T-helper 2 cell (primary cell): ENCODE measurements around the gene NKX2-1.
"Not testable (repeated sequence)": the region's sequence is repeated elsewhere in the genome, so short reads cannot be mapped to it uniquely, and the experiment has no call there.

Source experiments
- DNase-seq, 5 experiments: peaks; one replicate each; pipeline versions ENCODE4 v3.0.0 to v3.0.0-alpha.2; 2012 to 2022
- total RNA-seq, 2 donors: gene quantifications; one replicate each; lab custom pipeline; 2026; lab: John Stamatoyannopoulos, UW

Gene NKX2-1
- total RNA-seq, result 0 reads per million in 2 donors

DNA sequence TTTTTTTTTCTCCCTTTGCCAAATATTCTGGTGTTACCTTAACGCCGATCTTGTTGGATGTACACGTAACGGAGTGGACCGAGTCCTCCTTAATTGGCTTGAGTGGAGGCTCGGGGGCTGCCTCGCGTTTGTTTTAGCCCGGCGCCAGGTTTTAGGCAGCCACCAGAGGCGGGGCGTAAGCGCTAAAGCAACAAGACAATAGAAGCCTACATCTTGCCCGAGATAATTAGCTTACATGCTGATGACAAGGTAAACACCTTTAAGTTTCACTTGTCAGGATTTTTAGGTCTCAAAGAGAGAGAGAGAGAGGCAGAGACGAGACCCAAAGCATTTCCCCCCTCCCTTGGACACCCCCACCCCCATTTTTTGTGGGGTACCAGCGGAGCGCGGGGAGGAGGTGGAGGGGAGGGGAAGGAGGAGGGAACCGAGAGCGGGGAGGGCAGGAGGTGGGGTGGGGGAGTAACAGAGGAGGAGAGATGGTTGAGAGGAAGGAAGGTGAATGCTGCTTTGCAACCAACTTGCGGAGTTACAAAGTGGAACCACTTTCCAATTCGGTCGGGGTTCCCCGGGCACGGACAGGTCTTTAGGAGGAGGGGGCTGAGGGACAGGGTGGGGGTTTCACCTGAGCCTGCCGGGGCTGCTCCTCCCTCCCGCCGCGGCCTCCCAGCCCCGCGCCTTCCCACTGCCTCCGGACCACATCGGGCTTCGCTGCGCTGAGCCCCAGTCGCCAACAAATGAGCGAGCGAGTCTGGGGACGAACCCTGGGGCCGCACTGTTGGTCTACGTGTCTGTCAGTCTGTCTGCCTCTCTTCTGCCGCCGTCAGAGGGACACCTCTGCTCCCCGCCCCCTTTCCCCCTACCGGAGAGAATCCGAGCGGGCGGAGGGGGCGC, at the start of gene NKX2-1:
Gene NKX2-1, minus strand, starts transcription at position 802 of the 891 bp plus-strand sequence. Its CDS starts 103 bp downstream, at position 699.
- no peak for DNase-seq

DNA sequence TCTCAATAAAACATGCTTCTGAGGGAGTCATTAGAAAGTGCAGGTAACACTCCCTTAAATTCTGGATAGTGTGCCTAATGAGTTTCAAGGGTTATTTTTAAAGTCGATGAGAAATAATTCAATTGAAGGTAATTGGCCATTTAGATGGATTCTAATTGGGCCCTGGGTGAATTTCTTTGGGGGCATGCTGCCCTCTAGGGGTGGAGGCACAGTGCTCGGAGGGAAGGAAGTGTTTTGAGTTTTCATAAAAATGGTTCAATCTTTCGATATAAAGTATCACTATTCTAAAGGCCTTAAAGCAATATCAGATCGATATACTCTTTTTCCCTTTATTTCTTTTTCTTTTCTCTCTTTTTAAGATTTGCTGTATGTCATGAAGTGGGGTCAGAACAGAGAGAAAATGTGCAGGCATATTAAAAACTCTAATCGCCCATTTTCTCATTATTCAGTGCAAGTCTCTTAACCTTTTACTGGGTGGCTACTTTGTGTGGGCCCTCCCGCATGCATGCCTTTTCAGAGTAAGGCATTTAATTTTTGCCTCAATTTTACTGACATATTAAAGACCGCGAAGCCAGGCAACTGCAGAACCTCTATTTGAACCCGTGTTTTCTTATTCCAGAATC, 36.9 kb upstream of the NKX2-1 start:
- DNase-seq, result peak in 1 of 5 experiments; percentile 7

DNA sequence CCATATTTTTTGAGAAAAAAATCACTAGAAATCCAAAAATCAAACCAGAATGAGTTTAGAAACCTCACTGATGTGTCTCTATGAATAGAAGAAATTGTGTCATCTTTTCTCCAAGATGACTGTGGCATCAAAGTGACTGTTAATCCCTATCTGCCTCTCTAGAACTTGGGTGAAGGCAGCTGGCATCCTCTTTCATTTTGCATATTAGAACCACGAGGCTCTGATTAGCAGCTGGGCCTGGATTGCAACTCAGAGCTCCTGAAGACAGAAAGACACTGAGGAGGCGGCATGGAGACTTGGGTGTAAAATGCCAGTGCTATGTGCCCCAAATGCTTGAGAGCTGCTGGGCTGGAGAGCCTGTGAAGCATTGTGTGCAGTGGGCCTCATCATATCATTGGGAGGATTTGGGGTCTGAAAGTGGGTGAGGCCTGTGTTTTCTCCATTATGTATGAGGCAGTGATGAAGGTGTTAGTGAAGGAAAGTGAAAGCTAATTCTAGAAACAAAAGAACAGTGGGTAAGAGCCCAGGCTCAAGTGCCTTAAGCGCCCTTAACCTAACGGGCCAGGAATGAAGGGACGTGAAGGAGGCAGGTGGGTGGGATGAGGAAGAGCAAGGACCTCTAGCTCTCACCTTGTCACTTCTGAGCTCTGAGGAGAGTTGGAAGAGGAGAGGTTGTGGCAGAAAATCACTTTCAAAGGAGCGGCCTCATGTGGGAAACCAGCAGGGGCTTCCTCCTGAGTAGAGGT, 36.1 kb upstream of the NKX2-1 start:
- no peak for DNase-seq

DNA sequence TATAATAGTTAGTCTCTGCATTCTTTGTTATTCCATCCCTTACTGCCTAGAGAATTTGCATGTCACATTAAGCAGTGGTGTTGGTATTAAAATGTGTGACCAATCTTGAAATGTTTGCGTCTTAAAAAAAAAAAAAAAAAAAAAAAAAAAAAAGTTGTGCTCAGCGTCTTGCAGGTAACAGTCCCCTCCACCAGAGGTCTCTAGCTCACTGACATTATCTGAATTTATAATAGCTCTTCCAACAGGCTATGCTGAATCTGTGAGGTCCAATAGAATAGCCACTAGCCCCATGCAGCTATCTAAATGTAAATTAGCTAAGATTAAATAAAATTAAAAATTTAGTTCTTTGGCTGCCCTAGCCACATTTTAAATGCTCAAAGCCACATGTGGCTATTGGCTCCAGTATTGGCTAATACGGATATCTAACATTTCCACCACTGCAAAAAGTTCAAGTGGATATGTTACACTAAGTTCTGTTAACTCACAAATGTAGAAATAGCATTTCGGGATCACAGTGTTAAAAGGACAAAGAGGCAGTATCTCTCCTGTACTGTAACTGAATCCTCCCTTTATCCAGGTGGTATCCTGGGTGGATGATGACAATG, 33.7 kb upstream of the NKX2-1 start:
- peak in 1 of 5 experiments; percentile 36 for DNase-seq

GRCh38 chr14:36550899-36551298, 30.9 kb upstream of the NKX2-1 start:
- no peak for DNase-seq

GRCh38 chr14:36544280-36544679, 24.2 kb upstream of the NKX2-1 start:
- DNase-seq, result not testable (repeated sequence)

DNA sequence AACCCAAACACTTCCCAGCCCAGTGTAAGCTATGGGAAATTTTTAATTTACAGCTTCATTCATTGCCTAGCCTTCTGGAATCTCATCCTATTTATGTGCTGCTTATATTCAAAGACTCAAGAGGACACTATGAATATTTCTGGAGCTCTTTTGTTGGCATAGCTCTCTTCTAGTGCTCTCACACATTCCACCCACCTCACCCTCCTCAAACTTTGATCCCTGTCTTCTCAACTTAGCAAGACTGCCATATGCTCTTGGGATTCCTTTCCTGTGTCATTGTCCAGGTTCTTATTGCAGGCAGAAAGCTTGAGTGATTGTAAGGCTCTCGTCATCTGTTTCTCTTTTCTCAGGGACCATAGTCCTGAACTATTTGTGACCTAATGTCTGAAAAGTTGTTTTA, 18.0 kb upstream of the NKX2-1 start:
- DNase-seq, result no peak

DNA sequence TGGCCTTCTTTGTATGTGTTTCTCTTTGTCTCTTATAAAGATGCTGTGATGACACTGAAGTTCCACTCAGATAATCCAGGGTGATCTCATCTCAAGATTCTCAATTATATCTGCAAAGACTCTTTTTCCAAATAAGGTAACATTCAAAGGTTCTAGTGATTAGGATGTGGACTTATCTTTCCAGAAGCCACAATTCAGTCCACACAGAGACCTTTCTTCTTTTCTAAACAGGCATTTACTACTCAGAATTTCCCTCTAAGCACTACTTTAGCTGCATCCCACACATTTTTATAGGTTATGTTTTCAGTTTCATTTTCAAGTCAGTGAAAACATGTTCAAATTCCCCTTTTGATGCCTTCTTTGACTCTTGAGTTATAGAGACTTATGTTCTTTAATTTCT, 9.0 kb upstream of the NKX2-1 start:
- no peak for DNase-seq

- no peak for DNase-seq
These were observed 5.7 kb upstream of the NKX2-1 start for GRCh38 chr14:36525746-36526099.

DNA sequence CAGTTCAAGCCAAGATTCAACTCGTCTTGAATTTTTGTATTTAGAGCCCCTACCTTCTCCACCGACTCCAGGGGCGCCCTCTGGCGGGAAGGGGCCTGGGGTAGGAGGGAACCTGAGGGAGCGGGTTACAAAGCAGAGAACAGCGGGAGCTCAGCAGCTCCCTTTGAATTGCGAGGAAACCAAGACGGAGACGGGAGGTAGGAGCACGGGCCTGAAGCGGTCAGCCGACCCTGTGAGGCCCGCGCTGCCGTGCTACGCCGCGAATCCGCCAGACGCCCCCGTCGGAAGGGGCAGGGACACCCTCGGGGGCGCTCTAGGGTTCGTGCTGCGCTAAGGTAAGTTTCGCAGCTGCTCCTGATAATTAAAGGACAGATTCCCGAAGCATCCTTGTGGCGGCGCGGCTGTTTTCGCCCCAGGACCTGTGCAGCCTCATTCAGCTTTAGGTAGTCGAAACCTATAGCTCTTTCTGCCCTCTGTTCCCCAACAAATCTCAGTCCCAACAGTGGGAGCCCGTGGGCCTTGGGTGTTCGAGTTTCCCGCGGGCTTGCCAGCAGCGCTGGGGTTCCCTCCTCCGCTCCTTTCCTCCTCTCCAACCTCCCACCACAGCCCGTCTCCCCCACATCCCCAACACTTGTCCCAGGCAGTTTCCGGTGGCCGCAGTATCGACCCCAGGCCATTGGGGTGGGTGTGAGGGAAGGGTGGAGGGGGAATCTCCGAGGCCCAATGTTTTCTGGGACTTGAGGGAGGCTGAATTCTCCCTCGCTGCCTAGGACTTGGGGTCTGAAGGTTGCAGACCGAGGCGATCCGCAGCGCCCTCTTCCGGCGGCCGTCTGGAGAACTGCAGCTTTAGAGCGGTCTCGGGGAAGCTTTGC, 5.1 kb upstream of the NKX2-1 start:
- peak in 1 of 5 experiments; percentile 37 for DNase-seq

DNA sequence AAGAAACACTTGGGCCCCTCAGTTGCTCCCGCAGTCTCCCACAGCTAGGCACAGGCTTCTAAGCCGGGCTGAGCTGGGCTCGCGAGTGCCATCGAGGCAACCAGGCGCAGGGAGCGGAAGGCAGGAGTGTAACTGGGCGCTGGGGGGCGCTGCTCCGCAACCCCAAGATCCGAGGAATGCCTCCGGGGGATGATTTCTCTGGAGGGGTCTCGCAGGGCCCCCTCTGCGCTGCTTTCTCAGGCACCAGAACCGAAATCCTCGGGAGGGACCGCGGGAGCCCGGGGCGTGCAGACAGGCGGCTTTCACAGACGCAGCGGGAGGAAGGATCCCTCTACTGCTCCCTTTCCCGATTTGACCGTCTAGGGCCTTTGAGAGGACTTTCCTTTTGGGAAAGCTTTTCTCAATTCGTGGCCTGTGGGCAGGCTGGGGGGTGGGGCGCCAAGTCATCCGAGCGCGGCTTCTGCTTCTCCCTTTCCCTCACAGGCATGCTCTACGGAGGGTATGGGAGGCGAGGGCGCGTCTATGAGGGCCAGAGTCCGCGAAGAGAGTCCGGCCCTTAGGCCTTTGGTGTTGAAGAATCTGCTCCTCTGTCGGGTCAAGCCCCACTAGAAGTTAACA, 4.3 kb upstream of the NKX2-1 start:
- no peak for DNase-seq

- no peak for DNase-seq
These were observed 3.1 kb upstream of the NKX2-1 start for GRCh38 chr14:36522972-36523715.

- no peak for DNase-seq
These were observed 2.4 kb upstream of the NKX2-1 start for GRCh38 chr14:36522347-36522971.

- DNase-seq, result no peak
These were observed 1.7 kb upstream of the NKX2-1 start for GRCh38 chr14:36521598-36522345.

DNA sequence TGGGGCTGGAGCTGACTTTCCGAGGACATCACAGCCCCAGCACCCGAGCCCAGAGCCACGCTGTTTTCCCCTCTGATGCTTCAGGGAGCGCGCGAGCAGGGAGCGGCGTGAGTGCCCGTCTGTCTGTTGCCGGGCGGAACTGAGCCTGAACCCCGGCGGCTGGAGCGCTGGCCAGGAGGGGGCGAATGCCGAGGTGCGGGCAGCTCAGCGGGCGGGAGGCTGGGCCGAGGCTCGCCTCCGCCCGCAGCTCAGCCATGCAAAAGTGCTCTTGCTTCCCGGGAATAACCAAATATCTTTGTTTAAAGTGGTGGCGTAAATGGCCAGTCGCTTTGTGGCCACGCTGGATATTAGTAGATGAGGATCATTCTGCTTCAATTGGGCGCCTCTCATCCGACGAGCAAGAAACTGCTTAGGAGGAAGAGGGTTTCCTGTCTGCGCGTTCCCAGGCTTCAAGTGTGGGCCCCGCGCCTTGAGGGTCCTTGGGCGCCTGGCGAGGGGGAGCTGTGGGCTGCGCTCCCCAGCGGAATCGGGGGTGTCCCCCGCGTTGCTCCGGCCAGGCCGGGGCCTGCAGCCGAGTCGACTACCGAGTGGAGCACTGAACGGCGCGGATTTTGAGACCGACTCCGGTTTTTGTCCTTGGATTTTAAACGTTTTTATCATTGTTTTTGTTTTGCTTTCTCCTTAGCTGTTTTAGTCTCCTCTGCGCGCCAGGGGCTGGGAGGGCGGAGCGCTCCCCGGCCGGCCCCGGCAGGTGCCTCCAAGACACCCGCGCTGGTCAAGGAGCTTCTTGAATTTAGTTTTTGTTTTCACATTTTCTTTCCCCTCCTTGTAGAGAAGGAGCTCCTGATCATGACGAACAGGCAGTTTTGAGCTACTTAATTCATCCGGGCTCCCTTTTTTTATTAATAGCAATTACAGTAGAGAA, 831 bp upstream of the NKX2-1 start:
- DNase-seq, result peak in 1 of 5 experiments; percentile 19

DNA sequence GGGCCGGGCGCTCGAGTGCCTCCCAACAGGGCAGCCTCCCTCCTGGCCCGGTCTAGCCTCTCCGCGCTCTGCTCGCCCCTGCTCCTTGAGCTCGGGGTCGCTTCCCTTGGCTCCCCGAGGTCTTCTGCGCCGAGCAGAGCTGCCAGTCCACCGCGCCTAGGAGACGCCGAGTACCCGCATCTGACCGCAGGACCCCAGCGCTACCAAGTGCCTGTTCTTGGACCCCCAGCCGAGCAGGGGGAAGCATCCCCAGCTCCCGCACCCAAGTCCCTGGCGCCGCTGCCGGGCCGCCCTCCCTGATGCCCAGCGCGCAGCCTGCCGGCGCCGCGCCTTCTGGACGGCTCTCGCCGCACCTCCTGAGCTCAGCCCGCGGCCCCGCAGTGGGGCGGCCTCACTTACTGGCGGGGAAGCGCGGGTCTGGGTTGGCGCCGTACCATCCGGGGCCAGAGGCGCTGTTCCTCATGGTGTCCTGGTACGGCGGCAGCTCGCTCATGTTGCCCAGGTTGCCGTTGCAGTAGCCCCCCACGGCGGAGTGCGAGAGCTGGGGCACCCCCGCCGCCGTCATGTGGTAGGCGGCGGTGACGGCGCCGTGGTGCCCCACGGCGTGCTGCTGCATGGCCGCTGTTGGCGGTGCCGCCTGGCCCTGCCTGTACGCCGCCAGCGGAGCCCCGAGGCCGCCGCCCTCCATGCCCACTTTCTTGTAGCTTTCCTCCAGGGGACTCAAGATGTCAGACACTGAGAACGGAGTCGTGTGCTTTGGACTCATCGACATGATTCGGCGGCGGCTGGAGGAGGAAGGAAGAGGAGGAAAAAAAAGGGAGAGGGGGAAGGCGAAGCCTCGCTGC, 1.2 kb downstream of the NKX2-1 start:
- peak in 1 of 5 experiments; percentile 28 for DNase-seq

GRCh38 chr14:36518031-36518585, 1.9 kb downstream of the NKX2-1 start:
- no peak for DNase-seq
